ENCODE data around the gene ATP5ME.
"Not testable (repeated sequence)": the region's sequence is repeated elsewhere in the genome, so short reads cannot be mapped to it uniquely, and the experiment has no call there.

ATP5ME gene

GRCh38 chr4:675036-675882 lies 1.2 kb upstream of the ATP5ME start:
- Histone ChIP-seq H4K20me1 (ENCODE audit: control insufficient read depth, insufficient read depth, low read depth, low read length) (no peaks in the 10 kb centered on the region), H3K4me2 (ENCODE audit: low read length) (peak overlapping the region; percentile 95), H3K9me3 (ENCODE audit: control insufficient read depth, insufficient read depth, low read length) (no peaks in the 10 kb centered on the region), H3K79me2 (ENCODE audit: control insufficient read depth, low read length) (peaks cover 26% of the 10 kb centered on the region), H3K9me2 (replicated peaks; ENCODE audit: control insufficient read depth, low read length) (no peaks in the 10 kb centered on the region), H3K36me3 (ENCODE audit: control insufficient read depth, low read length) (peaks cover 44% of the 10 kb centered on the region), H3K27me3 (ENCODE audit: control insufficient read depth, low read length) (no peaks in the 10 kb centered on the region), H3K4me1 (ENCODE audit: control insufficient read depth, low read length) (peaks cover 53% of the 10 kb centered on the region), H3F3A (ENCODE audit: control insufficient read depth, insufficient read depth) (peaks cover 10% of the 10 kb centered on the region), H3K4me3 (ENCODE audit: low read length) (peak overlapping the region; percentile 89), H3K27ac (ENCODE audit: low read depth, low read length) (peak overlapping the region; percentile 92)
- no peak for TF ChIP-seq EZH2phosphoT487 (IDR thresholded peaks at IDR 0.05; ENCODE audit: borderline replicate concordance, low read length)

- Histone ChIP-seq H3K9me3 (ENCODE audit: control insufficient read depth, insufficient read depth, low read length) (no peaks in the 10 kb centered on the region), H3K79me2 (ENCODE audit: control insufficient read depth, low read length) (peaks cover 26% of the 10 kb centered on the region), H3K4me1 (ENCODE audit: control insufficient read depth, low read length) (peaks cover 44% of the 10 kb centered on the region), H4K20me1 (ENCODE audit: control insufficient read depth, insufficient read depth, low read depth, low read length) (no peaks in the 10 kb centered on the region), H3K4me3 (ENCODE audit: low read length) (peak overlapping the region; percentile 89), H3K27me3 (ENCODE audit: control insufficient read depth, low read length) (no peaks in the 10 kb centered on the region), H3F3A (ENCODE audit: control insufficient read depth, insufficient read depth) (peaks cover 10% of the 10 kb centered on the region), H3K27ac (ENCODE audit: low read depth, low read length) (peak overlapping the region; percentile 19), H3K4me2 (ENCODE audit: low read length) (peak overlapping the region; percentile 98), H3K9me2 (replicated peaks; ENCODE audit: control insufficient read depth, low read length) (no peaks in the 10 kb centered on the region), H3K36me3 (ENCODE audit: control insufficient read depth, low read length) (peaks cover 44% of the 10 kb centered on the region)
- TF ChIP-seq CTCF (IDR thresholded peaks at IDR 0.05; ENCODE audit: low read depth, low read length, poor library complexity, severe bottlenecking) (no peak), EZH2phosphoT487 (IDR thresholded peaks at IDR 0.05; ENCODE audit: borderline replicate concordance, low read length) (no peak)
Measured at GRCh38 chr4:673349-674091, 556 bp downstream of the ATP5ME start.

GRCh38 chr4:671769-672168 lies 2.3 kb downstream of the ATP5ME start:
- no peak overlapping the region for H3K4me2 ChIP-seq (ENCODE audit: low read length)
- TF ChIP-seq CTCF (IDR thresholded peaks at IDR 0.05; ENCODE audit: low read depth, low read length, poor library complexity, severe bottlenecking) (no peak), EZH2phosphoT487 (IDR thresholded peaks at IDR 0.05; ENCODE audit: borderline replicate concordance, low read length) (no peak)
- no peaks in the 10 kb centered on the region for H3K27me3 ChIP-seq (ENCODE audit: control insufficient read depth, low read length)
- no peaks in the 10 kb centered on the region for H4K20me1 ChIP-seq (ENCODE audit: control insufficient read depth, insufficient read depth, low read depth, low read length)
- peaks cover 26% of the 10 kb centered on the region for H3K79me2 ChIP-seq (ENCODE audit: control insufficient read depth, low read length)
- no peak overlapping the region for H3K4me3 ChIP-seq (ENCODE audit: low read length)
- H3F3A ChIP-seq (ENCODE audit: control insufficient read depth, insufficient read depth), result peaks cover 10% of the 10 kb centered on the region
- H3K9me3 ChIP-seq (ENCODE audit: control insufficient read depth, insufficient read depth, low read length), result no peaks in the 10 kb centered on the region
- H3K36me3 ChIP-seq (ENCODE audit: control insufficient read depth, low read length), result peaks cover 44% of the 10 kb centered on the region
- peaks cover 27% of the 10 kb centered on the region for H3K4me1 ChIP-seq (ENCODE audit: control insufficient read depth, low read length)
- H3K27ac ChIP-seq (ENCODE audit: low read depth, low read length), result no peak overlapping the region
- H3K9me2 ChIP-seq (replicated peaks; ENCODE audit: control insufficient read depth, low read length), result no peaks in the 10 kb centered on the region

GRCh38 chr4:669806-670559 lies 4.1 kb downstream of the ATP5ME start:
- H3K4me1 ChIP-seq (ENCODE audit: control insufficient read depth, low read length); H3K9me2 ChIP-seq (replicated peaks; ENCODE audit: control insufficient read depth, low read length); H3K27ac ChIP-seq (ENCODE audit: low read depth, low read length); H3K9me3 ChIP-seq (ENCODE audit: control insufficient read depth, insufficient read depth, low read length); H3K4me2 ChIP-seq (ENCODE audit: low read length); H4K20me1 ChIP-seq (ENCODE audit: control insufficient read depth, insufficient read depth, low read depth, low read length); H3F3A ChIP-seq (ENCODE audit: control insufficient read depth, insufficient read depth); H3K27me3 ChIP-seq (ENCODE audit: control insufficient read depth, low read length); H3K4me3 ChIP-seq (ENCODE audit: low read length): not testable (repeated sequence)
- H3K79me2 ChIP-seq (ENCODE audit: control insufficient read depth, low read length), result peaks cover 21% of the 10 kb centered on the region
- H3K36me3 ChIP-seq (ENCODE audit: control insufficient read depth, low read length), result peaks cover 39% of the 10 kb centered on the region

GRCh38 chr4:668219-668618 lies 5.9 kb downstream of the ATP5ME start:
- peaks cover 28% of the 10 kb centered on the region for H3K36me3 ChIP-seq (ENCODE audit: control insufficient read depth, low read length)
- H3K79me2 ChIP-seq (ENCODE audit: control insufficient read depth, low read length); H3K9me2 ChIP-seq (replicated peaks; ENCODE audit: control insufficient read depth, low read length); H3K4me3 ChIP-seq (ENCODE audit: low read length); H4K20me1 ChIP-seq (ENCODE audit: control insufficient read depth, insufficient read depth, low read depth, low read length); H3F3A ChIP-seq (ENCODE audit: control insufficient read depth, insufficient read depth); H3K27me3 ChIP-seq (ENCODE audit: control insufficient read depth, low read length); H3K27ac ChIP-seq (ENCODE audit: low read depth, low read length); H3K9me3 ChIP-seq (ENCODE audit: control insufficient read depth, insufficient read depth, low read length); H3K4me2 ChIP-seq (ENCODE audit: low read length): not testable (repeated sequence)
- H3K4me1 ChIP-seq (ENCODE audit: control insufficient read depth, low read length), result peaks cover 17% of the 10 kb centered on the region

Measured in DOHH2 (cell line).